ENCODE measurements around the gene TYMP.

TYMP gene

GRCh38 chr22:50513175-50513574, 16.6 kb downstream of the TYMP start:
- peaks cover 0 to 39% (median 10%) of the 10 kb centered on the region in 4 experiments for H3K36me3 ChIP-seq (ENCODE audit: control insufficient read depth in 4 of 4, insufficient read depth in 4 of 4, low read length in 3 of 4)
- no peak overlapping the region for H3K27ac ChIP-seq (ENCODE audit: insufficient read depth in 1 of 2, low read depth in 1 of 2, low read length in 2 of 2, poor library complexity in 1 of 2, severe bottlenecking in 2 of 2)
- over 99% methylated on average over 15 of the region's 15 CpGs for WGBS (ENCODE audit: insufficient coverage)
- H3K4me3 ChIP-seq (ENCODE audit: control insufficient read depth in 1 of 7, extremely low read depth in 1 of 7, insufficient read depth in 4 of 7, low read depth in 2 of 7, low read length in 6 of 7): no peak overlapping the region
- ChIA-PET CTCF (interaction anchor here (0.9 to 3.1 kb wide), 2 partner anchors 10 to 12 kb away, joined by 3 to 17 read pairs; partner anchors contain the start of gene SCO2), POLR2A (no interaction called here)
- H3K9me3 ChIP-seq (ENCODE audit: control extremely low read depth in 1 of 5, control insufficient read depth in 4 of 5, insufficient read depth in 2 of 5, low read depth in 1 of 5, low read length in 4 of 5): no peaks in the 10 kb centered on the region
- DNase-seq: no peak
- peaks cover 7 to 13% (median 10%) of the 10 kb centered on the region in 4 experiments for H3K4me1 ChIP-seq (ENCODE audit: control extremely low read depth in 1 of 4, control insufficient read depth in 4 of 4, insufficient read depth in 4 of 4, low read length in 3 of 4)
- no peaks in the 10 kb centered on the region for H3K27me3 ChIP-seq (replicated peaks in 2 of 5; ENCODE audit: control insufficient read depth in 4 of 5, insufficient read depth in 5 of 5, low read length in 4 of 5)

GRCh38 chr22:50508897-50509296, 20.9 kb downstream of the TYMP start:
- peaks cover 5 to 19% (median 13%) of the 10 kb centered on the region in 4 experiments for H3K36me3 ChIP-seq (ENCODE audit: control insufficient read depth in 4 of 4, insufficient read depth in 4 of 4, low read length in 3 of 4)
- POLR2A ChIA-PET: interaction anchor here (1.7 kb wide), 1 partner anchor 13 kb away, joined by 5 read pairs; no protein-coding TSS in a partner anchor
- H3K27me3 ChIP-seq (replicated peaks in 2 of 5; ENCODE audit: control insufficient read depth in 4 of 5, insufficient read depth in 5 of 5, low read length in 4 of 5): no peaks in the 10 kb centered on the region
- CTCF ChIA-PET: interaction anchor here (1.7 to 4.3 kb wide), 2 partner anchors 16 to 194 kb away, joined by 3 to 25 read pairs; partner anchors contain the start of gene SCO2
- WGBS (ENCODE audit: insufficient coverage): 43% methylated on average over 2 of the region's 3 CpGs
- no peaks in the 10 kb centered on the region for H3K9me3 ChIP-seq (ENCODE audit: control extremely low read depth in 1 of 5, control insufficient read depth in 4 of 5, insufficient read depth in 2 of 5, low read depth in 1 of 5, low read length in 4 of 5)
- H3K4me3 ChIP-seq (ENCODE audit: control insufficient read depth in 1 of 7, extremely low read depth in 1 of 7, insufficient read depth in 4 of 7, low read depth in 2 of 7, low read length in 6 of 7): peak overlapping the region; percentile 79 to 95 (median 88)
- DNase-seq: no peak
- H3K4me1 ChIP-seq (ENCODE audit: control extremely low read depth in 1 of 4, control insufficient read depth in 4 of 4, insufficient read depth in 4 of 4, low read length in 3 of 4): peaks cover 7 to 24% (median 23%) of the 10 kb centered on the region in 4 experiments
- peak overlapping the region; percentile 26 to 84 for H3K27ac ChIP-seq (ENCODE audit: insufficient read depth in 1 of 2, low read depth in 1 of 2, low read length in 2 of 2, poor library complexity in 1 of 2, severe bottlenecking in 2 of 2)

DNA sequence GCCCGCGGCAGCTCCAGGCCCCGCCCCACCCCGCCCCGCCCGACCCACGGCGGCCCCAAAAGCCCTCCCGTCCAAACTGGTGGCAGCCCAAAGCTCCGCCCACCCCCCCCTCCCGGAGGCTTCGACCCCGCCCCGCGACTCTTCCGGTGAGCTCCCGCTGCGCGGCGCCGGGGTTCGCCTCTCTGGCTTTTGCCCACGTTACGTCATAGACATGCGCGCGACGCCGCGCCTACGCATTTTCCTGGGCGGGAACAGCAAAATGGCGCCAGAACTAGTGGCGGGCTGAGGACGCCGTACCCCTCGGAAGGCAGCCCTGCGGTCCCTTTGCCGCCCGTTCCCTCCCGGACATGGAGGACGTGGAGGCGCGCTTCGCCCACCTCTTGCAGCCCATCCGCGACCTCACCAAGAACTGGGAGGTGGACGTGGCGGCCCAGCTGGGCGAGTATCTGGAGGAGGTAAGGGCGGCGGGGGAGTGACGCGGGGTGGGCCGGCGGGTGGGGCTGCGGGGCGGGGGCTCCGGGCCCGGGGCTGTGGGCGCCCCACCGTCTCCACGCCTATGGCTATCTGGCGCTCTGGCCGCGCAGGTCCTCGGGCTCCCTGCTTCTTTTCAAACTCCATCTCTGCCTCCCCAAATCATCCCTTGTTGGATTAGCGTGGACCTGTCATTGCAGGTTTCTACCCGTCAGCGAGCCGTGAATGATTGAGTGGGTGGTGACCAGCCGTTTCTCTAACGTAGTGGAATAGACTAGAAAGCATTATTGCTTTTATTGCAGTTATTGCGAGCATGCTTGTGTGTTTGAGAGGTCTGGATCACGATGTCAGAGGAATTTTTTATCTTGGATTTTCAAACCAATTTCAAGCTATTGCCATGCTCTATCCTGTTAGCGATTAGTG, 21.6 kb downstream of the TYMP start, which contains the start of gene NCAPH2:
Gene NCAPH2, plus strand, starts transcription at position 234 of the 894 bp plus-strand sequence. Its CDS starts 114 bp downstream, at position 348.
- H3K9me3 ChIP-seq (ENCODE audit: control extremely low read depth in 1 of 5, control insufficient read depth in 4 of 5, insufficient read depth in 2 of 5, low read depth in 1 of 5, low read length in 4 of 5): no peaks in the 10 kb centered on the region
- H3K4me3 ChIP-seq (ENCODE audit: control insufficient read depth in 1 of 7, extremely low read depth in 1 of 7, insufficient read depth in 4 of 7, low read depth in 2 of 7, low read length in 6 of 7): peak within 1 kb of the TSS; percentile 88 to 97 (median 89)
- H3K4me1 ChIP-seq (ENCODE audit: control extremely low read depth in 1 of 4, control insufficient read depth in 4 of 4, insufficient read depth in 4 of 4, low read length in 3 of 4): peaks cover 7 to 24% (median 23%) of the 10 kb centered on the region in 4 experiments
- ChIA-PET CTCF (interaction anchor here (0.7 to 4.3 kb wide), 5 partner anchors 10 to 195 kb away, joined by 3 to 25 read pairs (median 3); partner anchors contain the start of gene SCO2), POLR2A (interaction anchor here (0.8 to 1.7 kb wide), 6 partner anchors 14 to 40 kb away, joined by 3 to 9 read pairs (median 4); partner anchors contain the start of gene KLHDC7B)
- peak within 1 kb of the TSS; percentile 66 to 85 for H3K27ac ChIP-seq (ENCODE audit: insufficient read depth in 1 of 2, low read depth in 1 of 2, low read length in 2 of 2, poor library complexity in 1 of 2, severe bottlenecking in 2 of 2)
- DNase-seq: peak; percentile 96 to 98 (median 98)
- WGBS (ENCODE audit: insufficient coverage): under 1% methylated on average over 45 of the region's 76 CpGs
- H3K27me3 ChIP-seq (replicated peaks in 2 of 5; ENCODE audit: control insufficient read depth in 4 of 5, insufficient read depth in 5 of 5, low read length in 4 of 5): no peaks in the 10 kb centered on the region
- H3K36me3 ChIP-seq (ENCODE audit: control insufficient read depth in 4 of 4, insufficient read depth in 4 of 4, low read length in 3 of 4): peaks cover 5 to 24% (median 15%) of the 10 kb centered on the region in 4 experiments

DNA sequence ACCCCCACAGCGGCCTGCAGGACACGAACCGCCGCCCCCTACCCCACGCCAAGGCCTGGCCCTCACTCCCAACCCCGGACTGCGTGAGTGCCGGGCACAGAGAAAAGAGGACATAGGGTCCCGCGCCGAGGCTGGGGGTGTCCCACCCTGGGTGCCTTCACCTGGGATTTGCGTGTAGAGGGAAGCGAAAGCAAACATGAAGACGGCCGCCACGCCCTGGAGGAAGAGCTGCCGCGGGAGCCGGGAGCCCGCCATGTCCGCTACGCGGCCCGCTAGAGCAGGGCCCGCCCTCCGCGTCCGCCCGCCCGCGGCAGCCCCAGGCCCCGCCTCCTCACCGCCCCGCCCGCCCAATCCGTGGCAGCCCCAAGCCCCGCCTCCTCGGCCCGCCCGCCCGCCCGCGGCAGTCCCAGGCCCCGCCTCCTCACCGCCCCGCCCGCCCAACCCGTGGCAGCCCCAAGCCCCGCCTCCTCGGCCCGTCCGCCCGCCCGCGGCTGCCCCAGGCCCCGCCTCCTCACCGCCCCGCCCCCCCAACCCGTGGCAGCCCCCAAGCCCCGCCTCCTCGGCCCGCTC, 22.3 kb downstream of the TYMP start, which contains the start of gene LMF2:
Gene LMF2, minus strand, starts transcription at position 282 of the 570 bp plus-strand sequence. Its CDS starts 27 bp downstream, at position 255.
- 0% methylated on average over 14 of the region's 62 CpGs for WGBS (ENCODE audit: insufficient coverage)
- no peaks in the 10 kb centered on the region for H3K9me3 ChIP-seq (ENCODE audit: control extremely low read depth in 1 of 5, control insufficient read depth in 4 of 5, insufficient read depth in 2 of 5, low read depth in 1 of 5, low read length in 4 of 5)

DNA sequence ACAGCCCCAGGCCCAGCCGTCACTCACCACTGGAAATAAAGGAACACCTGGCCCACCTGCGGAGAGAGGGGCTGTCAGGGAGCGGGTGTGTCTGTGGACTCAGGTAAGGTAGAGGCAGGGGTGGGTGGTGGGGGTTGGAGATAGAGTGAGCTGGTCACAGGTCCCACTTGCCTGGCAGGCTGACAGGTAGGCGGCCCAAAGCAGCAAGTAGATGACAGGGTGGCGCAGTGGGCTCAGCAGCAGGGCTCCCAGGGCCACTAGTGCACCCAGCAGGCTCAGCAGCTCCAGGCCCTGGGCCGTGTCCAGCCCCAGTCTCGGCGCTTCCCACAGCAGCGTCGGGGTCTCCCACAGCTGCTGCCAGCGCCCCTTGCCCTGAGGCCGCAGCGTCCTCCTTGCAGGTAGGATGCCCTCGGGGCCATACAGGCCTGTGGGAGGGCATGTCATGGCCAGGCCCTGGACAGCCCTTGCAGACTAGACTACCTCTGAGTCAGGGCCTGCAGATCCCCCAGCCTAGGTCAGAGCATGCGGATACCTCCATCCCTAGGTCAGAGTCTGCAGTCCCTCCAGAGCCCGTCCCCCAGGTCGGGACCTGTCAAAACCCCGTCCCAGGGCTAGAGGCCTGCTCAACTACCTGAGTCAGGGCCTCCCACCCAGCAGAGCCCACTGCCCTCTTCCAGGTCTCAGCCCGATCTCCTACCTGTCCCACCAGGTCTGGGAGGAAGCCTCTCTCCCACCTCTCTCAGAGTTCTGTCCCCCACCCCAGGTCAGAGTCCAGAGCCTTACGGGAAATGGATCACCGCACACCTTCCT, 23.0 kb downstream of the TYMP start:
- no peak for DNase-seq
- Histone ChIP-seq H3K4me1 (ENCODE audit: control extremely low read depth in 1 of 4, control insufficient read depth in 4 of 4, insufficient read depth in 4 of 4, low read length in 3 of 4) (peaks cover 7 to 24% (median 23%) of the 10 kb centered on the region in 4 experiments), H3K36me3 (ENCODE audit: control insufficient read depth in 4 of 4, insufficient read depth in 4 of 4, low read length in 3 of 4) (peaks cover 6 to 29% (median 19%) of the 10 kb centered on the region in 4 experiments), H3K4me3 (ENCODE audit: control insufficient read depth in 1 of 7, extremely low read depth in 1 of 7, insufficient read depth in 4 of 7, low read depth in 2 of 7, low read length in 6 of 7) (peak overlapping the region; percentile 82 to 97 (median 89)), H3K27me3 (replicated peaks in 2 of 5; ENCODE audit: control insufficient read depth in 4 of 5, insufficient read depth in 5 of 5, low read length in 4 of 5) (no peaks in the 10 kb centered on the region), H3K27ac (ENCODE audit: insufficient read depth in 1 of 2, low read depth in 1 of 2, low read length in 2 of 2, poor library complexity in 1 of 2, severe bottlenecking in 2 of 2) (peak overlapping the region; percentile 66 to 85), H3K9me3 (ENCODE audit: control extremely low read depth in 1 of 5, control insufficient read depth in 4 of 5, insufficient read depth in 2 of 5, low read depth in 1 of 5, low read length in 4 of 5) (no peaks in the 10 kb centered on the region)
- ChIA-PET POLR2A (interaction anchor here (1.2 to 1.6 kb wide), 2 partner anchors 20 to 39 kb away, joined by 3 to 9 read pairs; partner anchors contain the start of gene KLHDC7B), CTCF (interaction anchor here (1.3 kb wide), 1 partner anchor 19 kb away, joined by 3 read pairs; the partner anchor contains the start of gene SCO2)
- 43% methylated on average over 13 of the region's 21 CpGs for WGBS (ENCODE audit: insufficient coverage)

More for the DNA sequence above, 22.3 kb downstream of the TYMP start, which contains the start of gene LMF2:
- H3K27ac ChIP-seq (ENCODE audit: insufficient read depth in 1 of 2, low read depth in 1 of 2, low read length in 2 of 2, poor library complexity in 1 of 2, severe bottlenecking in 2 of 2): peak within 1 kb of the TSS; percentile 66 to 85
- no peak for DNase-seq
- no peaks in the 10 kb centered on the region for H3K27me3 ChIP-seq (replicated peaks in 2 of 5; ENCODE audit: control insufficient read depth in 4 of 5, insufficient read depth in 5 of 5, low read length in 4 of 5)
- ChIA-PET CTCF (interaction anchor here (0.7 to 4.3 kb wide), 5 partner anchors 9 to 196 kb away, joined by 3 to 25 read pairs (median 3); partner anchors contain the start of gene SCO2), POLR2A (interaction anchor here (0.8 to 1.7 kb wide), 6 partner anchors 14 to 40 kb away, joined by 3 to 9 read pairs (median 4); partner anchors contain the start of gene KLHDC7B)
- H3K4me1 ChIP-seq (ENCODE audit: control extremely low read depth in 1 of 4, control insufficient read depth in 4 of 4, insufficient read depth in 4 of 4, low read length in 3 of 4): peaks cover 7 to 24% (median 23%) of the 10 kb centered on the region in 4 experiments
- peaks cover 8 to 31% (median 19%) of the 10 kb centered on the region in 4 experiments for H3K36me3 ChIP-seq (ENCODE audit: control insufficient read depth in 4 of 4, insufficient read depth in 4 of 4, low read length in 3 of 4)
- peak within 1 kb of the TSS; percentile 88 to 97 (median 89) for H3K4me3 ChIP-seq (ENCODE audit: control insufficient read depth in 1 of 7, extremely low read depth in 1 of 7, insufficient read depth in 4 of 7, low read depth in 2 of 7, low read length in 6 of 7)
